ENCODE measurements around the gene XCL2.

DNA sequence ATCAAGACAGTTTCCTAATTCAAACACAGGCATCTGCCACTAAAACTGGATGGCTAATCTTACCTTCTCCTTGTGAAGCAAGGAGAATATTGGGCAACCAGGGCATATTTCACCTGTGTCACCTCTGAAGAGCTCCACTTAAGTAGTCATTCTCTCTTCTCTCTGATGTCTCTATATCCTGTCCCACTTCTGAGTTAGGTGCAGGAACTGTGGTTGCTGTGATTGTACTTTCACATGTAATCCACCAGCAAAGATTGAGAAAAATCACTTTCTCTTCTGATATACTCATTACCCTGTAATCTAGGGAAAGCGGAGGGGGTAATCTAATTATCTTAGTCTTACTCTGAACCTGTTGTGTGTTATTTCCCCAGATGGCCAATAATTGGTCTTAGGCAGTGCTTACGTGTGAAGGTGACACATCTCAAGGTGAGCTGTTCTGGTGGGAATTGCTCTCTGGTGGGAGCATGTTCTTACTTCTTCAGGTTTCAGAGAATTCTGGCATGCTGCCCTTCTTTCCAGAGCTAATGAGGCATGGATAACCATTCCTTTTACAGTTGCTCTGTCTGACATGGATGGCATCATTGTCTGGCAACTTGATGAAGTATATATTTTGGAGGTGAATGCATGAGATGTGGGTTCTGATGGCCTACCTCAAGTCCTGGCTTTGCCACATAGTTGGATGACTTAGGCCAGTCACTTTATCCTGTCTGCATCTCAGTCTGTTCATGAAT is 12.0 kb downstream of the XCL2 start:
- no peak for TF ChIP-seq EGR1 (IDR thresholded peaks at IDR 0.05)
- TF ChIP-seq RAD21 (IDR thresholded peaks at IDR 0.05; ENCODE audit: low read depth), result no peak
